ENCODE data around the gene RASGEF1B.

RASGEF1B gene

DNA sequence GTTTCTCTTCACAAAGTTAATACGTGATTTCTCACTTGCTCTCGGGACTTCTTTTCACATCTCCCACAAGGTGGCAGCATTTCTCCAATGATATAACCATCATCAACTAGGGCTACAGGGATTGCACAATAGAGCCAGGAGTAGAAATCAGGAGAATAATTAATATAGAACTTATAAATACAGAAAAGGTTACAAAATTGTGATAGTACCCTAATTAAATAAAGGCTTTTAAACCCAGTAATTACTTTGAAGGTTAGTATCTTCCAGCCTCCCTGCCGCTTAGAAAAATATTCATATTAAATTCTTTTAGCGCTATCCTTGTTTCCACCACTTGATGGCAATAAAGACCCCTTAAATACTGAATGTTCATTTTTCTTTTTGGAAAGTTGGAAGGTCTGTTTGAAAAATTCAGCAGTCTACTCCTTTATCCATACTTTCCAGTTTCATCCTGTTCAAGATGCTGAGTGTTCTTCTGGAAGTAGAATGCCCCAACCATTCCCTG lies 65.8 kb downstream of the RASGEF1B start:
- Histone ChIP-seq H3K36me3 (replicated peaks; ENCODE audit: low read depth, low read length) (no peaks in the 10 kb centered on the region), H4K20me1 (ENCODE audit: insufficient read depth, low read length) (no peaks in the 10 kb centered on the region), H2AFZ (ENCODE audit: low read depth, low read length) (no peak overlapping the region), H3K4me3 (ENCODE audit: low read length) (peak overlapping the region; percentile 43), H3K4me2 (ENCODE audit: low read length) (peak overlapping the region; percentile 58), H3K9ac (ENCODE audit: low read length) (no peak overlapping the region), H3K9me3 (ENCODE audit: insufficient read depth, low read length) (no peaks in the 10 kb centered on the region), H3K79me2 (ENCODE audit: low read length) (no peaks in the 10 kb centered on the region), H3K4me1 (ENCODE audit: low read length) (peaks cover 7% of the 10 kb centered on the region), H3K27me3 (ENCODE audit: low read depth, low read length) (no peaks in the 10 kb centered on the region), H3K27ac (ENCODE audit: low read length) (no peak overlapping the region)
- no peak for TF ChIP-seq EZH2phosphoT487 (IDR thresholded peaks at IDR 0.05; ENCODE audit: low read depth)
- TF ChIP-seq, protein P1, sequence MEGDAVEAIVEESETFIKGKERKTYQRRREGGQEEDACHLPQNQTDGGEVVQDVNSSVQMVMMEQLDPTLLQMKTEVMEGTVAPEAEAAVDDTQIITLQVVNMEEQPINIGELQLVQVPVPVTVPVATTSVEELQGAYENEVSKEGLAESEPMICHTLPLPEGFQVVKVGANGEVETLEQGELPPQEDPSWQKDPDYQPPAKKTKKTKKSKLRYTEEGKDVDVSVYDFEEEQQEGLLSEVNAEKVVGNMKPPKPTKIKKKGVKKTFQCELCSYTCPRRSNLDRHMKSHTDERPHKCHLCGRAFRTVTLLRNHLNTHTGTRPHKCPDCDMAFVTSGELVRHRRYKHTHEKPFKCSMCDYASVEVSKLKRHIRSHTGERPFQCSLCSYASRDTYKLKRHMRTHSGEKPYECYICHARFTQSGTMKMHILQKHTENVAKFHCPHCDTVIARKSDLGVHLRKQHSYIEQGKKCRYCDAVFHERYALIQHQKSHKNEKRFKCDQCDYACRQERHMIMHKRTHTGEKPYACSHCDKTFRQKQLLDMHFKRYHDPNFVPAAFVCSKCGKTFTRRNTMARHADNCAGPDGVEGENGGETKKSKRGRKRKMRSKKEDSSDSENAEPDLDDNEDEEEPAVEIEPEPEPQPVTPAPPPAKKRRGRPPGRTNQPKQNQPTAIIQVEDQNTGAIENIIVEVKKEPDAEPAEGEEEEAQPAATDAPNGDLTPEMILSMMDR (IDR thresholded peaks at IDR 0.05; ENCODE audit: low read depth, low read length): peak; percentile 87

DNA sequence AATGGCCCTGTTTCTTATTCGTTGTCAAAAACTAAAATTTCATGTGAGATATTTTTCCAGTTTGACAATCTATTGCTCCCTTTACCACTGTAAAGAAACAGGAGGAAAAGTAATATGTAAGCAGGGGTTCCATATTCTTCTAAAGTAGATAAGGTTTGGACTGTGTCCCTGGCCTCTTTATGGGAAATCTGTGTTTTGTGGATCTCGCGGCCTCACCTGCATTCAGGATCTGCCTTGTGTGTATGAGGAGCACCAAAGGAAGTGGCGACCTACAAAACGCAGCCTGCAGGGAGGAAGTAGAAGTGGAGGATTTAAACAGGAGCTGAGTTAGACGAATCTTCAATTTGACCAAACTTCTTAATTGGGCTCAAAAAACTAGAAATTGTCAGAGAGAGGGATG lies 67.0 kb downstream of the RASGEF1B start:
- Histone ChIP-seq H3K79me2 (ENCODE audit: low read length) (no peaks in the 10 kb centered on the region), H3K27me3 (ENCODE audit: low read depth, low read length) (no peaks in the 10 kb centered on the region), H3K4me3 (ENCODE audit: low read length) (no peak overlapping the region), H3K9me3 (ENCODE audit: insufficient read depth, low read length) (no peaks in the 10 kb centered on the region), H2AFZ (ENCODE audit: low read depth, low read length) (no peak overlapping the region), H3K27ac (ENCODE audit: low read length) (no peak overlapping the region), H3K36me3 (replicated peaks; ENCODE audit: low read depth, low read length) (no peaks in the 10 kb centered on the region), H3K4me2 (ENCODE audit: low read length) (no peak overlapping the region), H4K20me1 (ENCODE audit: insufficient read depth, low read length) (no peaks in the 10 kb centered on the region), H3K9ac (ENCODE audit: low read length) (no peak overlapping the region), H3K4me1 (ENCODE audit: low read length) (peaks cover 7% of the 10 kb centered on the region)
- no peak for TF ChIP-seq EZH2phosphoT487 (IDR thresholded peaks at IDR 0.05; ENCODE audit: low read depth)
- TF ChIP-seq, protein P1 (IDR thresholded peaks at IDR 0.05; ENCODE audit: low read depth, low read length): no peak

DNA sequence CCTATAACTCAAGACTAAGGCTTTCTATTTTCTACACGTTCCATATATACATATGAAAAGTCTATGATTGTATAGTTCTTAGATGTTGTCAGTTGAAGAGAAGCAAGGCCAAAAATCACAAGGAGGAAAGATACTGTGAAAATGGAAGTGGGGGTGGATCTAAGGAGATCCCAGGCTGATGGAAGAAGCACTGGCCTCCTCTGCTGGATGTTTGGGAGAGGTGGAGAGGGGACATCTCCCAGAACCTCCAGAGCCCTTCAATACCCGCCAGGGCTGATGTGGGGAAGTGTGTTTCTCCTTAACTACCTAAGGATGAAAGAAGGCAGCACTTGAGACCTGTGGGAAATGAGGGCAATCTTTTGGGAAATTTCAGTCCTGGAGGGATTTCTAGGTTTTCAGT lies 67.4 kb downstream of the RASGEF1B start:
- Histone ChIP-seq H2AFZ (ENCODE audit: low read depth, low read length) (no peak overlapping the region), H3K9me3 (ENCODE audit: insufficient read depth, low read length) (no peaks in the 10 kb centered on the region), H3K79me2 (ENCODE audit: low read length) (no peaks in the 10 kb centered on the region), H3K27me3 (ENCODE audit: low read depth, low read length) (no peaks in the 10 kb centered on the region), H4K20me1 (ENCODE audit: insufficient read depth, low read length) (no peaks in the 10 kb centered on the region), H3K4me2 (ENCODE audit: low read length) (no peak overlapping the region), H3K9ac (ENCODE audit: low read length) (no peak overlapping the region), H3K36me3 (replicated peaks; ENCODE audit: low read depth, low read length) (no peaks in the 10 kb centered on the region), H3K4me1 (ENCODE audit: low read length) (peaks cover 7% of the 10 kb centered on the region), H3K27ac (ENCODE audit: low read length) (no peak overlapping the region), H3K4me3 (ENCODE audit: low read length) (no peak overlapping the region)
- TF ChIP-seq EZH2phosphoT487 (IDR thresholded peaks at IDR 0.05; ENCODE audit: low read depth): no peak
- TF ChIP-seq, protein P1 (IDR thresholded peaks at IDR 0.05; ENCODE audit: low read depth, low read length): no peak; the same call in 1 of the 2 replicates

DNA sequence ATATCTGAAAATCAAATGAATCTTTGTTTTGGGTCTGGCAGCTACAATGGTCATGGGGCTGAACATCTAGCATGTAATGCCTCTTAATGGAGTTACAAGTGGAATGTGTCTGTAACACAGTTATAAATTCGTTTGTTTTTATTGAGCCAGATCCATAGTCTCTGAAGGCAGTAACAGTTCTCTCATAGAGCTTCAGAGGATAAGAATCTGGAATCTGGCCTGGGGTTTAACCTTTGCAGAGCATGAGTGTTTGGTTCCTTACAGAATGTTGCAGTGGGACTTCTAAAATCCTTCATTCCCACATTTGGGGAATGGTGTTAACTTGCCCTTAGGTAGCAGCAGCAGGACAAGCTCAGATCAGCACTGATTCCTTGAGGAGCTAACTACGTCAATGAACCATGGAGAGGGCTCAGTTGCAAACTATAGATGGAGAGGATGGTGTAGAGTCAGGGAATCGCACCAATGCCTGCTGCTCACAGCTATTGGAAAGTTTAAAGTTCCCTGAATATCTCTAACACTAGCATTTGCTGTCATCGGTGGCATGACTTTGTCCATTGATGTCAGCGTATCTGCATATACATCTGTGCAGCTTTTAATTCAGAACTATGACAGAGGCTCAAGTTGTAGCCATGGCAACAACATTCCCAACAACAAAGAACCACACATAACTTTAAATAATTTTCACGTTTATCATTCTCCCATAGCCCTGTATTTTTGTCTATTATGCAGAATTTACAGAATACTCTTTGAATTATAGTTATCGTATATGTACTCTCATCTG lies 72.2 kb downstream of the RASGEF1B start:
- Histone ChIP-seq H3K9ac (ENCODE audit: low read length) (no peak overlapping the region), H3K4me3 (ENCODE audit: low read length) (no peak overlapping the region), H3K27ac (ENCODE audit: low read length) (no peak overlapping the region), H3K4me1 (ENCODE audit: low read length) (no peaks in the 10 kb centered on the region), H2AFZ (ENCODE audit: low read depth, low read length) (no peak overlapping the region), H3K27me3 (ENCODE audit: low read depth, low read length) (peaks cover 2% of the 10 kb centered on the region; the same call in 1 of the 2 replicates), H4K20me1 (ENCODE audit: insufficient read depth, low read length) (no peaks in the 10 kb centered on the region), H3K36me3 (replicated peaks; ENCODE audit: low read depth, low read length) (no peaks in the 10 kb centered on the region), H3K4me2 (ENCODE audit: low read length) (no peak overlapping the region), H3K9me3 (ENCODE audit: insufficient read depth, low read length) (no peaks in the 10 kb centered on the region), H3K79me2 (ENCODE audit: low read length) (no peaks in the 10 kb centered on the region)
- TF ChIP-seq, protein P1 (IDR thresholded peaks at IDR 0.05; ENCODE audit: low read depth, low read length): no peak
- TF ChIP-seq EZH2phosphoT487 (IDR thresholded peaks at IDR 0.05; ENCODE audit: low read depth): no peak
